Colon (tissue), 2 donors: ENCODE data around the gene PRKN.
"Not testable (repeated sequence)": the region's sequence is repeated elsewhere in the genome, so short reads cannot be mapped to it uniquely, and the experiment has no call there.

ENCODE experiments used
- FAIRE-seq: peaks from 2 replicates; lab custom pipeline; 2012; peaks lifted over from hg19 to GRCh38; lab: Jason Lieb, UNC
- donor health status: control.
- donor health status: control.

PRKN gene

GRCh38 chr6:161903584-161904212, 823.9 kb downstream of the PRKN start:
- no peak for FAIRE-seq

- FAIRE-seq = no peak
These were observed 825.7 kb downstream of the PRKN start for GRCh38 chr6:161901740-161902426.

- no peak for FAIRE-seq
These were observed 833.1 kb downstream of the PRKN start for GRCh38 chr6:161894436-161894835.

GRCh38 chr6:161891542-161891941, 836.0 kb downstream of the PRKN start:
- FAIRE-seq = no peak

- FAIRE-seq = no peak
These were observed 836.7 kb downstream of the PRKN start for GRCh38 chr6:161890832-161891297.

DNA sequence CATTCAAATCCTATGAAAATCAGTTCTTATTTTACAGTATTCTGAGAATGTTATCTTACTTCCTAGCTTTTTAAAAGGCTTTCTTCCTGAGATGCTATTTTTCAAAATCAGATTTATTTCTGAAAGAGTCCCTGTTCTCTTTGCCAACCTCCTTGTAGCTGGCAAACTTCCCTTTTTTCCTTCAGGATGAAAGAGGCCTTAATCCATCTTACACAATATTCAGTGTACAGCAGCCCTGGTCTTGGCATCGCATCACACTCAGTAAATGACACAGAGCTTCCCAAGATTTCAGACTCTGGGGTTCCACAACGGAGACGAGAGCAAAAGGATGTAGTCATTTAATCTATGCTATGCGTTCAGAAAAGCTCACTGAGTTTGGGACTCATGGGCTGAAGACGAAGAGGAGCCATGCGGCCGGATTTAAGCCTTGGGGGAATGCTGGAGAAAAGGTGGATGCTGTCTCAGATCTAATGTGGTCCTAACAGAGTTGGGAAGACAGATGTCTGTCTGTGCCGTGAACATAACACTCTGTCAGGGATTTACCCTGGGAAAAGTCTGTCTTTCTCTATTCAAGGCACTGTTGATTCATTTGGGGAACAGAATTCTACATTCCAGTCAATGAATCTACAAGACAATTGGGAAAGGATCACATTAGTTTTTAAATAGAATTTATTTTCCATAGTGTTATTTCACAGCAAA, 837.3 kb downstream of the PRKN start:
- no peak for FAIRE-seq

- FAIRE-seq = no peak
These were observed 838.2 kb downstream of the PRKN start for GRCh38 chr6:161889324-161889723.

DNA sequence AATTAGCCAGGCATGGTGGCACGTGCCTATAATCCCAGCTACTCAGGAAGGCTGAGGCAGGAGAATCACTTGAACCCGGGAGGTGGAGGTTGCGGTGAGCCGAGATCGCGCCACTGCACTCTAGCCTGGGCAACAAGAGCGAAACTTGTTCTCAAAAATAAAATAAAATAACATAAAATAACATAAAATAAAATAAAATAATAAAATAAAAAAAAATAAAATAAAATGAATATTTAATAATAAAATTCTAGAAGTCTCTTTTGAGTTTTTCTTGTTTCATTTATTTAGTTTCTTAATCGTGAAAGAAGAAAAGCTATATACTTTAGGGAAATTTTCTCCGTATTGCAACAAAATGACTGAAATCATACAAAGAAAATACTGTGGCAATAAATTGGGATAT, 841.0 kb downstream of the PRKN start:
- not testable (repeated sequence) for FAIRE-seq

DNA sequence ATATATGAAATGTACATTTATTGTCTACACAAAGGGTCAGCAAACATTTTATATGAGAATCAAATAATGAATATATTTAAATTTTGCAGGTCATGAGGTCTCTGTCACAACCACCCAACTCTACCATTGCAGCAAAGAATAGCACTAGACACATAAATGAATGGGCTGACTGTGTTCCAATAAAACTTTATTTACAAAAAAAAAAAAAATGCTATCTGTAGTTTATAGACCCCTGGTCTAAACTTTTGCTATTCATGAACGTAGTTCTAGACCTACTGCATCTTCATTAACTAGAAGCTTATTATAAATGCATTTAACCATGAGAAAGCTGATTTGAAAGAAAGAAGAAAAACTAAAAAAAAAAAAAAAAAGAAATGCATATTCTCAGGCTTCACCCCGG, 842.8 kb downstream of the PRKN start:
- FAIRE-seq = no peak

- no peak for FAIRE-seq
These were observed 845.3 kb downstream of the PRKN start for GRCh38 chr6:161882196-161882765.

GRCh38 chr6:161880056-161880455, 847.5 kb downstream of the PRKN start:
- no peak for FAIRE-seq

DNA sequence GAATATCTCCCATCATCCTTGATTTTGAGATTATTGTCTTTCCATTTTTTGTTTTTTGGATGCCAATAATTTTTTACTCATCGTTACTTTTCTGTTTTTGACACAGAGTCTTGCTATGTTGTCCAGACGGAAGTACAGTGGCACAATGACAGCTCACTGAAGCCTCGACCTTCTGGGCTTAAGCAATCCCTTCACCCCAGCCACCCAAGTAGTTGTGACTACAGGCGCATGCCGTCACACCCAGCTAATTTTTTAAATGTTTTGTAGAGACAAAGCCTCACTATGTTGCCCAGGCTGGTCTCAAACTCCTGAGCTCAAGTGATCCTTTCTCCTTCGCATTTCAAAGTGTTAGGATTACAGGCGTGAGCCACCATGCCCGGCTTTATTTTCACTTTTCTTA, 851.3 kb downstream of the PRKN start:
- FAIRE-seq = no peak

DNA sequence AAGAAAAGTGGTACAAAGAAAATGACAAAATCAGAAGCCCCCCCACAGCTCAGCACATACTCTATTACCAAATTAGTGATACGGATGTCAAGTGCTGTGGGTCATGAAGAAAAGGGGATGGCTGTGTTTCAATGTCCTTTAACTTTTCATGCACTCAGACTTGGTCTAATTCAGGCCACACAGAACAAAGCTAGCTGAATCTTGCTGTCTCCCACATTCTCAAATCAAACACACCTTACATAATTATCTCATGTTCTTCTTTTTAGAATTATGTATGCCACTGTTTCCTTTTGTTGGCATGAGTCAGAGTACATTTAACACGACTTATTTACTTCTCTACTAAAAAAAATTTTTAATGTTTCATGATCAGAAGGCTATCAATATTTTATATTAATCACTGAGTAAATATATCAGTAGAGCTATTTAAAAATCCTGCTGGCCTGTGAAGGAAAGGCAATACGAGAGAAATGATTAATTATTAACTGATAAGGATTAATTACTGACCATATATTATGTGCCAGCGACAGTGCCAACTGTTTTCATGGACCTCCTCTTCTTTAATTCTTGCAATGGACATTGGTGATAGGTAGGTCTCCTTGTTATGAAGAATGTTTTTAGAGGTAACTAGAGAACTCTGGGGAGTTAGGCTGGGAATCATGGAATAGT, 857.2 kb downstream of the PRKN start:
- no peak for FAIRE-seq

DNA sequence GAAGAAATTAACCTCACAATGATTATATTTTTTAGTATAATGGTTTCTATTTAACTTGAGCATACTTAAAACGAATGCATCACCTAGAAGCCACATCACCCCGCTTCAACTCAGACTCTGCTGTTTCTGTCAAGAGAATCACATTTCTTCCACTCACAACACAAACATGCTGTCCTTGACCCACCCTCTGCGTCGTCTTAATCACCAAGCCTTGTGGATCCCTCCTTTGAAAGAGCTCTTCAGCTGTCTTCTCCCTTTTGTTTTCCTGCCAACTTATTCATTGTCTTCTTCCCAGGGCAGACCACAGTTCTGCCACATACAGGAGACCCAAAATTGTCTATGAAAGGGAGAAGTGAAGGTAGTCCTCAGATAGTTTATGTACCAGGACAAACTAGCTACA, 858.1 kb downstream of the PRKN start:
- no peak for FAIRE-seq

- FAIRE-seq = no peak
These were observed 861.0 kb downstream of the PRKN start for GRCh38 chr6:161866570-161866969.

DNA sequence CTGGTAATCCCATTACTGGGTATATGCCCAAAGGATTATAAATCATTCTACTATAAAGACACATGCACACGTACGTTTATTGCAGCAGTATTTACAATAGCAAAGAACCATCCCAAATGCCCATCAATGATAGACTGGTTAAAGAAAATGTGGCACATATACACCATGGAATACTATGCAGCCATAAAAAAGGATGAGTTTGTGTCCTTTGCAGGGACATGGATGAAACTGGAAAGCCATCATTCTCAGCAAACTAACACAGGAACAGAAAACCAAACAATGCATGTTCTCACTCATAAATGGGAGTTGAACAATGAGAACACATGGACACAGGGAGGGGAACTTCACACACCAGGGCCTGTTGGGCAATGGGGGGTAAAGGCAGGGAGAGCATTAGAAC, 866.5 kb downstream of the PRKN start:
- not testable (repeated sequence) for FAIRE-seq

- no peak for FAIRE-seq
These were observed 873.9 kb downstream of the PRKN start for GRCh38 chr6:161853657-161854056.

- FAIRE-seq = not testable (repeated sequence)
These were observed 876.1 kb downstream of the PRKN start for GRCh38 chr6:161851486-161851885.

DNA sequence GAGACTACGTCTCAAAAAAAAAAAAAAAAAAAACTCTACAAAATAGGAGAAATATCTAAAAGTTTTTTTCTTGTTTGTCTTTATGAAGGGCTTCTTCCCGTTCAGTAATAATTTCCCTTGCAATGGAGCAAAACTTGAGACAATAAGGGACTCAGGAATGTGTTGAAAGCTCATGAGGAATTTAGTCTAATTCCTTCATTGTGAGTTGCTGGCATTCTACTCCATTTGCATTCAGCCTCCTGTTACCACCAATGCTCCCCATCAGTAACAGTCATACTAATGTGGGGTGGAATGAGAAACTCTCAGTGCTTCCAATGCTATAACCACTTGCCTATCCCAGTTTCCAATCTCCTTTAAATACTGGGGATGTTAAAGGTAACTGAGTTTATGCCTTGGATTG, 877.0 kb downstream of the PRKN start:
- FAIRE-seq = no peak

DNA sequence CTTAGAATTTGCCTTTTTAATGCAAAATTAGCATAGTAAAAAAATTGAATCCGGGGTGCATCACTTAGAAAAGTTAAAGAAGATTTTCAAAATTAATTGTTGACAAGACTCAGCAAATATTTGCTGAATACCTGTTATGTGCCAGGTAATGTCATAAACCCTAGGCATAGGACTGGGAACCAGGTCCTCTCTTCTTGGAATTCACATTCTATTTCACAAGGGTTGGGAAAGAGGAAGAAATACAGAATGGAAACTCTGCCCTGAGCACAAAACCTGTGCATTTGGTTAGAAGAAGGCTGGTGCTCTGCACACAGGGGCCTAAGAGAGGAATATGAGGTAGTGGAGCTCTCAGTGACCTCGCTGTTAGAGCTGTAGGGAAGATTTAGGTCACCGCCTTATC, 879.9 kb downstream of the PRKN start:
- no peak for FAIRE-seq

DNA sequence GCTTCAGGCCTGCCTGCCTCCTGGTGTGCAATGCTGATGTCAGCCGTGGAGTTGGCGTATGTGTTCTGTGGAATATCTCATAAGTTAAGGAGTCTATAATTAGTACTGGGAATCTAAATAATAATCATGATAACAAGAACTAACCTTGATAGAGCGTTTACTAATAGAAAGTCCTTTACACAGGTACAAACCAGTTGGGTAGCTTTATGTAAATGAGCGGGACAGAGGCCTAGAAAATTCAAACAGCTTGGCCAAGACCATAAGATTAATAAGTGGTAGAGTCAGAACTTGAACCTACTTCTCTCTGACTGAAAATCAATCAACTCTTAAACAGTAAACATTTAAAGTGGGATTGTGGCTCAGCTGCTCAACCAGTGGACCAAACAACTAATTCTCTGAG, 882.8 kb downstream of the PRKN start:
- no peak for FAIRE-seq

- no peak for FAIRE-seq
These were observed 884.5 kb downstream of the PRKN start for GRCh38 chr6:161843066-161843465.
